ENCODE data around the gene LRRC8D.

DNA sequence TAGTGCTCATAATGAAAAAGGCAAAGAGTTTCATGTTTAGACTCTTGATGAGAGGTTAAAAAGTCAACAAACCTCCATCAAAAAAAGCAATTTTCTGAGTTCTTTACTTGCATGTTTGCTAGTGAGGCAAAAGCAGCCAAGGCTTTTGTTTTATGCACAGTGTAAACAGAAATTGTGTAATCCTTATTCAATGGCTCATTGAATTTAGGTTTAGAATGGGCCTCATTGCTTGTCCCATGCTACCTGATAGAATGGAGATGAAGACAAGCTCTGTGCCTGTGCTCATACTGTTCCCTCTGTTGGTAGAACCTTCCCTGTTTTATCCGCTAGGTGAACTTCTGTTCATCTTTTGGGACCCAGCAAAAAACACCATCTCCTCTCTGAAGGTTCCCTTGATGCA lies 10.0 kb upstream of the LRRC8D start:
- TF ChIP-seq, protein P1, sequence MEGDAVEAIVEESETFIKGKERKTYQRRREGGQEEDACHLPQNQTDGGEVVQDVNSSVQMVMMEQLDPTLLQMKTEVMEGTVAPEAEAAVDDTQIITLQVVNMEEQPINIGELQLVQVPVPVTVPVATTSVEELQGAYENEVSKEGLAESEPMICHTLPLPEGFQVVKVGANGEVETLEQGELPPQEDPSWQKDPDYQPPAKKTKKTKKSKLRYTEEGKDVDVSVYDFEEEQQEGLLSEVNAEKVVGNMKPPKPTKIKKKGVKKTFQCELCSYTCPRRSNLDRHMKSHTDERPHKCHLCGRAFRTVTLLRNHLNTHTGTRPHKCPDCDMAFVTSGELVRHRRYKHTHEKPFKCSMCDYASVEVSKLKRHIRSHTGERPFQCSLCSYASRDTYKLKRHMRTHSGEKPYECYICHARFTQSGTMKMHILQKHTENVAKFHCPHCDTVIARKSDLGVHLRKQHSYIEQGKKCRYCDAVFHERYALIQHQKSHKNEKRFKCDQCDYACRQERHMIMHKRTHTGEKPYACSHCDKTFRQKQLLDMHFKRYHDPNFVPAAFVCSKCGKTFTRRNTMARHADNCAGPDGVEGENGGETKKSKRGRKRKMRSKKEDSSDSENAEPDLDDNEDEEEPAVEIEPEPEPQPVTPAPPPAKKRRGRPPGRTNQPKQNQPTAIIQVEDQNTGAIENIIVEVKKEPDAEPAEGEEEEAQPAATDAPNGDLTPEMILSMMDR (IDR thresholded peaks at IDR 0.05), result no peak
- TF ChIP-seq POLR2A (IDR thresholded peaks at IDR 0.05), result no peak
